GM18505 (cell line): ENCODE results near the gene SDCBP2.

ENCODE experiments used
- ATAC-seq: cut with Tn5 transposase; IDR thresholded peaks from one replicate; pipeline ENCODE4 v1.9.1; 2021; ENCODE audit not compliant: unreplicated experiment
- POLR2A ChIP-seq: IDR thresholded peaks from 4 replicates; pipeline ENCODE4 v1.6.1; 2011; ENCODE audit warnings: borderline replicate concordance; ENCODE audit not compliant: insufficient read depth, insufficient read length; ENCODE audit errors: extremely low read depth

Gene SDCBP2

DNA sequence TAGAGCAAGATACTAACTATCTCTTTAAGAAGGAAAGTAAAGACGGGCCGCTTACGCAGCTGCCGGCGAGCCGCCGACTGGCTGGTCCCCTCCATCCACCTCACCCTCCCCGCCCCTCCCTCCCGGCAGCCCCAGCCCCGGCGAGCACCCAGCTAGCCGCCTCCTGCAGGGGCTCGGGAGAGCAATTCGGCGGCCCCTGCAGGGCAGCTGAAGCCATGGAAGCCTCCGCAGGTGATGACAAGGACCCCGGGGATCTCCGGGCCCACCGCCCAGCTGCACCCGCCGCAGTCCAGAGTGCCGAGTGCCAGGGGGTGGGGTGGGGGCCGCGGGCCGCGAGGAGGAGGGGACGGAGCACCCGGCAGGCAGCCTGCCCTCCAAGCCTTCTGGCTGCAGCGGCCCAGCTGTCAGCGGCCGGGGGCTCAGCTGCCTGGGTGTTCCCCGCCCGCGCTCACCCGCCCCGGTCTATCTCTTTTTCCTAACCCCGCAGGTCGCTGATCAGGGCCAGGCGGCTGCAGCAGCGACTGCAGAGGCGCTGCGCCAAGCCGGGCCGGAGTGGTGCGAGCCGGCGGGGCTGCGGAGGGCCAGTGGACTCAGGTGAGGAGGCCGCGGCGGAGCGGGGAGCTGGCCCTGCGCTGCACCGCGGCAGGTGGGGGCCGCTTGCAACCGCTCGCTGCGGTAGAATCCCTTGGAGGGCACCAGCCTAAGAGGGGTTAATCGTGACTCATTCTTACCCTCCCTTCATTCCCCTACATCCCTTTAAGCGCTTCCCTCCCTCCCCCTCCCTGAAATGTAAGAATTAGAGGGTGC, 62.6 kb downstream of the SDCBP2 start, which contains the start of gene SNPH:
TSS of gene SNPH (plus strand) at position 128 of the 807 bp plus-strand sequence. CDS start 29,946 bp downstream, outside the sequence.
- no peak for ATAC-seq
- no peak for TF ChIP-seq POLR2A

- no peak for ATAC-seq
- no peak for TF ChIP-seq POLR2A
These were observed 63.1 kb downstream of the SDCBP2 start for GRCh38 chr20:1265916-1266166.

DNA sequence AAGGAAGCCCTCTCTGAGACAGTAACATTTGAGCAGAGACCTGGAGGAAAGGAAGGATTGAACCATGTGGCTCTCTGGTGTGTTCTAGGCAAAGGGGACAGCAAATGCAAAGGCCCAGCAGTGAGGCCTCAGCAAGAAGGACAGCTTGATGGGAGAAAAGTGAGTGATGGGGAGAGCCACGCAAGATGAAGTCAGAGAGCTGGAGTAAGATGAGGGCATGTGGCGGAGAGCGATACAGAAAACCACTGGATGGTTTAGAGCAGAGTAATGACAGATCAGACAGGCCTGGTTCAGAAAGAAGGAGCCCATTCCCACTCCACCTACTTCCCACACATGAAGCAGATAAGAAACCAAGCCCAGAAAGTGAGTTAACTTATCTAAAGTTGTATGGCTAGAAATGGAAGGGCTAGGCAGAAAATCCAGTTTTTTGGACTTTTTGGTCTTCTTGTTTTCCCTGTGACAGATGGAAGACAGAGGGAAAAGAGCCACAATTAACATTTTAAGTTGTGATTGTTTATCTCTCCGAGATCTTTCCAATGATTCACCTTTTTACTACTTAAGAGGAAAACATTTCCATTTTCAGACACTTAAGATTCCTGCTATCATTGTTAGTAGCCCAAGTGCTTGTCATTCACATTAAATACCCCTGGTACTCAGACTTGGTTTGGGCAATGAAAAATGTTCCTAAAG, 63.6 kb downstream of the SDCBP2 start:
- ATAC-seq, result no peak
- TF ChIP-seq POLR2A, result no peak

DNA sequence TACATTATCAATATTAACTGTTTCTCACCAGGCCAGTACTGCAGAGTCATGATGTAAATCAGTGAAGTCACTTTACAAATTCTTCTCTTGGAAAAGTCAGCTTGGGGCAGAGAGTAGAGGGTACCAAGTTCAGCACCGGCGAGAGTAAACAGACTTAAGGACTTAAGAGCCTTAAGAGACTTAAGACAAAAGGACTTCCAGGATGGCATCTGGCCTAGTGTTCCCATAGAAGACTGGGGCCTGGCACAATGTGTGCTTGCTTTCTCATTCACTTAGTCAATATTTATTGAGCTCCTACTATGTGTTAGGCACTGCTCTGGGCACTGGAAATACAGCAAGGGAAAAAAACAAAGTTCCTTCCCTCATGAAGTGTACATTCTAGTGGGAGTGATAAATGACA, 64.2 kb downstream of the SDCBP2 start:
- no peak for ATAC-seq
- no peak for TF ChIP-seq POLR2A

- no peak for TF ChIP-seq POLR2A
- ATAC-seq, result no peak
These were observed 65.1 kb downstream of the SDCBP2 start for GRCh38 chr20:1263853-1264252.
